HG02840 (cell line): ENCODE measurements around the gene AMZ1.

Source experiments
- ATAC-seq: cut with Tn5 transposase; IDR thresholded peaks from one replicate; pipeline ENCODE4 v1.9.1; 2021; ENCODE audit warnings: mild to moderate bottlenecking, moderate library complexity, moderate number of reproducible peaks; ENCODE audit not compliant: unreplicated experiment, low FRiP score

Gene AMZ1

DNA sequence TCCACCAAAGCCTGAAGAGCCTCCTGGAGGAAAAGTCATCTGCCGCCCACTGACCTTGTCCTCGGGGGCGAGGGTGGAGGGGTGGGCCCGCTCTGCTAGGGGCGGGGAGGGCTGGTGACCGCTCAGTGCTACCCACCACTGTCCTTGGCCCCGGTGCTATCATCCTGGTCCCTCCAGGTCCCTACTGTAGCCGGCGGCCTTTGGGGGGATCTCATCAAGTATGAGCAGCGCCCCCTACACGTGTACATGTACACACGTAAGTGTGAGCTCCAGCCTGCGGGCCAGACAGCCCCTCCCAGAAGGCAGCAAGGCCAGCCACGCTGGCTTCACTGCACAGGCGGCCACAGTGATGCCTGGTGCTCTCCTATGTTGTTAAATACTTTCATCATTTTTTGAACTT, 36.7 kb upstream of the AMZ1 start:
- no peak for ATAC-seq

DNA sequence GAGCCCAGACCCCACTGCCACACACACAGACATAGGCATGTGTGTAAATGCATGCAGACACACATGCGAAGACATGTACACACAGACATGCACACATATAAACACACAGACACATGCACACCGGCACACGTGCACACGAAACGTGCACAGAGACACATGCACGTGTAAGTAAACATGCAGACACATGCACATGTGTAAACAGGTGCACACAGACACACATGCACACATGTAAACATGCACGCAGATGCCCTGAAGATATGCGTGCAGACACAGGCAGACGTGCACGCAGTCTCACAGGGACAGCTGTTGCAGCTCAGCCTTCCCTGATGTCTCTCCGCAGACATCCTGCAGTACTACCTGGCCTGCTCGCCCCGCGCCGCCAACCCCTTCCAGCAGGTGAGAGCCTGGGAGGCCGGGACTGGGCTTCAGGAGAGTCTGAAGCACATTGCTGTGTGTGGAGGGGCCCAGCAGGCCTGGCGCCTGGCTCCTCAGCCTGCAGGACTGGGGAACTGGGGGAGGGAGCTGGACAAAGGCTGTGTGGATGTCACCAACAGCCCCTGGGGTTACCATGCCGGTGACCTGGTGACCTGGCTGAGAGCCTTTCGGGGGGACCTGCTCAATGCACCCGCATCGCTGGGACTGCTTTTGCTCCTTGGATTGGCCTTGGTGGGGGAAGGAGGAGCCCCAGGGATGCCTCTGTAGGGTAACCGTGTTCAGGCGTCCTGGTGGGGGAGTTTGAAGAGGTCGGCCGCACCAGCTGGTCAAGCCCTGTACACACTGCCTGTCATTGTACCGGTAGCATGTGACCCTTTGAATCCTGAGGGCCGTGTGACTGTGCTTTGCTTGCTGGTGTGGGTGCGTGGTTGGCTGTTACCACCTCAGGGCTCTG, 35.9 kb upstream of the AMZ1 start:
- no peak for ATAC-seq

DNA sequence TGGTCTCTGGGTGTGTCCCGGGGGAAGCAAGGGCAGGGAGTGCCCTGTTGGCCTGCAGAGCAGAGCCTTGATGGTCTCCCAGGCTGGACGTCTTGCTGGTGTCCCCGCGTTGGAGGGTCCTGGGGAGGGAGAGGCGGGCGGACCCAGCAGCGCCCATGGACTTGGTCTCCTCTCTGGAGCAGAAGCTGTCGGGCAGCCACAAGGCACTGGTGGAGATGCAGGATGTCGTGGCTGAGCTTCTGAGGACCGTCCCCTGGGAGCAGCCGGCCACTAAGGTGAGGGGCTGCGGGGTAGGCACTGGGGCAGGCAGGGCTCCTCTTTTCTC, 35.3 kb upstream of the AMZ1 start:
- no peak for ATAC-seq

DNA sequence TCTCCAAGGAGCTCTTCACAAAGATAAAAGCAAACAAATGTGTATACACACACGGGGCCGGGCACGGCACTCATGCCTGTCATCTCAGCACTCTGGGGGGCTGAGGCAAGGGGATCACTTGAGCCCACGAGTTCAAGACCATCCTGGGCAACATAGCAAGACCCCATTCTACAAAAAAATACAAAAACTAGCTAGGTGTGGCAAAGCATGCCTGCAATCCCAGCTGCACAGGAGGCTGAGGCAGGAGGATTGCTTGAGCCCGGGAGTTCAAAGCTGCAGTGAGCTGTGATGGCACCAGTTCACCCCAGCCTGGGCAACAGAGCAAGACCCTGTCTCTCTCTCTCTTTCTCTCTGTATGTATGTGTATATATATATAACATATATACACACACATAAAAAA, 33.9 kb upstream of the AMZ1 start:
- no peak for ATAC-seq

DNA sequence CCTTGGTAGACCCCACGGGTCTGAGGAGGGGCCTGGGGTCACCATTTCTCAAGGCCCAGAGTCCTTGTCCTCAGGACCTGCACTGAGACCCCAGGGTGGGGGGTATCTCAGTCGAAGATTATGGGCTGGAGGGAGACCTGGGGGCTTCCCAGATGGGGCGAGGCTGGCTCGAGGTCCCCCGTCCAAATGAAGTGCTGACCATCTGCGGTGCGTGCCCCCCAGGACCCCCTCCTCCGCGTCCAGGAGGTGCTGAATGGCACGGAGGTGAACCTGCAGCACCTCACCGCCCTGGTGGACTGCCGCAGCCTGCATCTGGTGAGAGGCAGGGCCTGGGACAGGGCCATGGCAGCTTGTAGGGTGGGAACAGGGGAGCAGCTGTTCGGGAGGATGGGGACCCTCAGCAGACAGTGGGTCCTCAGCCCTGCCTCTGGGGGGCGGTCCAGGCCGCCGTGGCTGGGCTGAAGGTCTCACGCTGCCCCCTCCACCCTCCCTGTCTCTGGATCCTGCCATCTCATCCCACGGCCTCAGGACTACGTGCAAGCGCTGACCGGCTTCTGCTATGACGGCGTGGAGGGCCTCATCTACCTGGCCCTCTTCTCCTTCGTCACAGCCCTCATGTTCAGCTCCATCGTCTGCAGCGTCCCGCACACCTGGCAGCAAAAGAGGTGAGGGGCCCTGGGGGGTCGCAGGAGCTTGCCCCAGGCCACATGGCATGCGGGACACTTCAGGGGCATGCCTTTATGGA, 32.0 kb upstream of the AMZ1 start:
- ATAC-seq = no peak

DNA sequence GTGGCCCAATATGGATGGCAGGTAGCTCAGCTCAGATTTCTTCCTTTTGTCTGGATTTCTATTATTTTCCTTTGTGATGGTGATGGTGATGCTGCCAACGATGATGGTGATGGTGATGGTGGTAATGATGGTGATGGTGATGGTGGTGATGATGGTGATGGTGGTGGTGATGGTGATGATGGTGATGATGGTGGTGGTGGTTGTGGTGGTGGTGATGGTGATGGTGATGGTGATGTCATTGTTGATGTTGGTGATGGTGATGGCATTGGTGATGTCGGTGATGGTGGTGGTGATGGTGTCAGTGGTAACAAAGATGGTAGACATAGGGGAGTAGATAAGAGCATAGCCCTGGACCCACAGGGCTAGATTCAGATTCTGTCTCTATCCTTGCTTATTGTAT, 30.8 kb upstream of the AMZ1 start:
- no peak for ATAC-seq

DNA sequence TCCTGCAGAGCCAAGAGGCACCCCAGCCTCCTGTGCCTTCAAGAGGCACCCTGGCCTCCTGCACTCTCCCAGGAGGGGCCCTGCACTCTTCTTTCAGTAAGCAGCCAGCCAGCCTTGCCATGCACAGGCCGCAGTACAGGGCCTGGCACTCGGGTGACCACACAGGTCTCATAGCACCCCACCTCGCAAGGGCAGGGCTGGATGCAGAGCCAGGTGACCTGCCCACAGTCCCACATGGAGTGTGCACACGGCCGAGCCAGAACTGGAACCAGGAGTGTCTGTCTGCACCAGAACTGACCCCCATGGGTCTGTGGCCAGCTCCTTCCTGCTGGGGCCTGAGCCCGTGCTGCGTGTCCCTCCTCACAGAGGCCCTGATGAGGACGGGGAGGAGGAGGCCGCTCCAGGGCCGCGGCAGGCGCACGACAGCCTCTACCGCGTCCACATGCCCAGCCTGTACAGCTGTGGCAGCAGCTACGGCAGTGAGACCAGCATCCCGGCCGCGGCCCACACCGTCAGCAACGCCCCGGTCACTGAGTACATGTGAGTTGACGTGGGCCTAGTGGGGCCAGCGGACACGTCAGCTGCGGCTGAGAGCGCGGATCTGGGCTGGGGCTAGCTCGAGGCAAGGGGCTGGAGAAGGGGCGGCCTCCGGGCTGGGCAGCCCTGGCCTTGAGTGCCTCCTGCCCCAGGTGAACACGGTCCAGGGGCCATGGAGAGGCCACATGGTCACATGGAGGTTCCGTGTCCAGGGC, 29.9 kb upstream of the AMZ1 start:
- no peak for ATAC-seq

DNA sequence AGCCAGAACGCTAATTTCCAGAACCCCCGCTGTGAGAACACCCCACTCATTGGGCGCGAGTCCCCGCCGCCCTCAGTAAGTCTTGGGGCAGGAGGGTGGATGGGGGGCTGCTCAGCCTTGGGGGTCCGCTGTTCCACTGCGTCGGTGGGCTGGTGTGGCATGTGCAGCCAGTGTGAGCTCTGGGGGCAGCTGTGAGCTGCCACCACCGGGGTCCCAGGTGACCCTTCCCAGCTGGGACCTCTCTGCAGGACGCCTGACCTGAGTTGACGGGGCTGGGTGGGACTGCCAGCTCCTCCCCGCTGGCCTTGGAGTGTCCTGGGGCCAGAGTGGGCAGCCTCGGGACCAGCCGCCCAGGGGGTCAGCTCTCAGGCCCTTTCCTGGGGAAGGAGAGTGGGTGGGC, 29.1 kb upstream of the AMZ1 start:
- no peak for ATAC-seq

DNA sequence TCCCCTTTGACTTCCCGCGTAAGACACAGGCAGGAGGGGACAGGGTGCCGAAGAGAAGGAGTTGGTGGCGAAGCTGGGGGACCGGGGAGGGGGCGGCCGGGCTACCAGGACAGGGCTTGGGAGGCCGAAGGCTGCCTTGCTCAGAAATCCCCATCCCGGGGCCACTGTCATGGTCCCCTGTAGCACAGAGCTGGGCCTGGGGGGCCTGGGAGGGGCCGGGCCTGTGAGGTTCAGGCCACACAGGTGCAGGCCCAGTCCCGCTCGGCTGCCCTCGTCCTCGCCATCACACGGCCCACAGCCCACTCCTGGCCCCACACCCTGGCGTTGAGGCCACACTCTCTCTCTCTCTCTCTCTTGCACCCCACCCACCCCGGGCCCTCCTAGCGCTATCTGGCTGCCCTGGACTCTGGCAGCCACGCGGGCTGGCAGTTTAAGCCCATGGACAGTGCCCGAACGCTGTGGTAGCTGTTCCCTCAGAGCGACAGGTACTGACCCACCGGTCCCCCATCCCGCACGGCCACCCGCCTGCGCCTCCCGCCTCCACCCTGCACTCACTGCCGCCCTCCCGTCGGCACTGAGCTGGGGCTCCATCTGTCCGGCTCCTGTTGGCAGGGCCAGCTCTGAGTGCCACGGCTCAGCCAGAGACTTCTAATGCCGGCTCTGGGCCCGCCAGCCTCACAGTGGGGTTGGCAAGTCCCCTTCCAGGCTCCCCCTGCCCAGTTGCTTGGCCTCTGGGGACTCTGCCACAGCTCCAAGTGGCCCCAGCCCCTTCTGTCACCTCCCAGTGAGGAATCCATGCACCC, 28.2 kb upstream of the AMZ1 start:
- ATAC-seq = no peak

DNA sequence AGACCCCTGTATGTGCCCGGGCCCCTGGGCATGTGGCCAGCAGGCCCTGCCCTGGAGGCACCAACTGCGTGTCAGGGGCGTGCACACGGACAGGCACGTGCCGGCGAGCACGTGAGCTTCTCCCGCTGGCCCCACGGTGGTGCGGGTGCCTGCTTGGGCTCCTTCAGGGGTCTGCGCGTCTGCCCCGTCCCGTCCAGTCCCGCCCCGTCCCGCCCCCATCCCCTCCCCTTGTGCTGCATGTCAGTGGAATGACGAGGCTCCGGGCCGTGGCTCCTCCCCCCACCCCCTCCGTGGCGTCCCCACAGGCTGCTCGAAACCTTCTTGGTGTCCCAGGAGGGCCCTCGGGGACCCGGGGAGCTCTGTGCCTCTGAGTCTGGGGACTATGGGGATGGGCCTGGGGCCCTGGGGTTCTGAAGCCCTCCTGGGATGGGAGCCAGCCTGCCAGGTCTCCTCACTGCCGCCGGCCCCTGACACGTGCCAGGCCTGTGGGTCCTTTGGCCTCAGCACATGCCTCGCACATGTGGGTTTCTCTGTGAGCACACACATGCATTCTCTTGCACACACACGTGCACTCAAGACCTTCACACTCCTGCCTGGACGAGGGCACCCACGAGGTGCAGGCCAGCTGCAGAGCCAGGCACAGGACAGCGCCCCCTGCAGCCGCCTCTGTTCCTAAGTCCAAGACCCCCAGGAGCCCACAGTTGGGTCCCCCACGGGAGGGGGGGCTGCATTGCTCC, 27.5 kb upstream of the AMZ1 start:
- ATAC-seq = no peak

DNA sequence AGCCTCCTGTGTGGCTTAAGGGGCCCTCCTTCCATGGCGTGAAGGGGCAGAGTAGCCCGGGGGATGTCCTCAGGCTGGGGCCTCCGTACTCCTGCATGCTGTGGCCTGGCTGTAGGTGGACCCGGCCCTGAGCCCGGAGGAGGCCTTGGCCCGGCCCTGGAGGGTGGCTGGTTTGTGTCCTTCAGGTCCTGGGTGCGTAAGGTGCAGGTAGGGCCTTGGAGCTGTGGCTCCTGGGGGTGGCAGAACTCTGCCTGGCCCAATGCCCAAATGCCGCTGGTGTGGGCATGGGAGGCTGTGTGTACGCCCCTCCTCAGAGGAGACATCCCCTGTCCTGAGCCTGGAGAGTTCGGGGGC, 26.9 kb upstream of the AMZ1 start:
- ATAC-seq = no peak

DNA sequence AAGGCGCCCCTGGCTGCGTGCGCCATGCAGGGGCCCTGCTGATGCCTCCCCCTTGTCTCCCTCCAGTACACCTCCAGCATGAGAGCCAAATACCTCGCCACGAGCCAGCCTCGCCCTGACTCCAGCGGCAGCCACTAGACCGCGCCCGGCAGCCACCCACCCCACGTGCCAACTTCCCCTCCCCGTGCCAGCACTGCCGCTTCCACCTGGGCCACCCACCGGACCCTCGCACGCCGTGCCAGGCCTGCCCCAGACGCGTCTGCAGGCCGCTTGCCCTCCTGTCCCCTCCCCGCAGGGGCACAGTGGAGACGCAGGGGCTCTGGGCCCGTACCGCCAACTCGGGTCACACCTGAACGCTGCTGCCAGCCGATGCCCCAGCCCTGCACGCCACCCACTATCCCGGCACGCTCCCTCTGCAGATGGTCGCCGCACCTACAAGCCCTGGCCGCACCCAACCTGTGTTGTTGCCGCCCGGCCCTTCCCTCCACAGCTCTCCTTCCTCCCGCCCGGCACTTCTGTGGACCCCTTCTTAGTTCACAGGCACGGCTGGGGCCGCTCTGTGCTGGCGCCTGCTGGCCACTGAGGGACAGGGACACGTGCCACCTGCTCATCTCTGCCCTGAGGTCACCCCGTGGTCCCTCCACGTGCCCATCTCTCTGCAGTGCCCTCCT, 26.3 kb upstream of the AMZ1 start:
- ATAC-seq = no peak

DNA sequence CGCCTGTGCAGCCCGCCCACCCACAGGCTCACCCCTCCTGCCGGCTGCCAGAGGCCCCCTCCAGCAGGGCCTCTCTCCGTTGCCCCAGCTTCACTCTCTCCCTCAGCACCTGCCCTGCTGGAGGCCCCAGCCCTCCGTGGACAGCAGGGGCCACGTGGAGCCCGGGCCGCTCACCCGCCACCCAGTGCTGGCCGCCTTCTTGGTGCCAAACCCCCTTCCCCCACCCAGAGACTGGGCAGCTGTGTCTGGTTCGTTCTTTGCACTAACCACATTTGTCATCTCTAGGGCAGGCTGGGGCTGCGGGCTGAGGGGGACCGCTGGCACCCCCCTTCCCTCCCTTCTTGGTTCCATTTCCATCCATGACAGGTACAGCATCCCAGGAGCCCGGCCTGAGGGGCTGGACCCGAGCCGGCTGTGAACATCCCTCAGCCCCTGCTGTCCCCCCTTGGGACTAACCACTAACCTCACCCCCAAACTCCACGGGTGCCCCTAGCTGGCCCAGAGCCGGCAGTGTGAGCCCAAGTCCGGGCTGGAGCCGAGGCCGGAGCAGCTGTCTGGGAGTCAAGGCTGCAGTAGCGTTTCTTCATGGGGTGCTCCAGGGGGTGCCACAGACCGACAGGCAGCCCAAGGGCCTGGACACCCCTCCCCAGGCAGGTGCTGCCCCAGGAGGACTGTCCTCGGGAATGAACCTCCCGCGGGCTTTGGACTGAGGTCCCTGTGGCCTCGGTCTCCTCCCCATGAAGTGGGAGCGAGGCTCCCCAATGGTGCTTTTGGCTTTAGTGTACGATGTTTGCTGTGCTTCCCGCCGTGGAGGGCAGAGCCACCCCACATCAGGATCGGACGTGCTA, 25.5 kb upstream of the AMZ1 start:
- no peak for ATAC-seq

DNA sequence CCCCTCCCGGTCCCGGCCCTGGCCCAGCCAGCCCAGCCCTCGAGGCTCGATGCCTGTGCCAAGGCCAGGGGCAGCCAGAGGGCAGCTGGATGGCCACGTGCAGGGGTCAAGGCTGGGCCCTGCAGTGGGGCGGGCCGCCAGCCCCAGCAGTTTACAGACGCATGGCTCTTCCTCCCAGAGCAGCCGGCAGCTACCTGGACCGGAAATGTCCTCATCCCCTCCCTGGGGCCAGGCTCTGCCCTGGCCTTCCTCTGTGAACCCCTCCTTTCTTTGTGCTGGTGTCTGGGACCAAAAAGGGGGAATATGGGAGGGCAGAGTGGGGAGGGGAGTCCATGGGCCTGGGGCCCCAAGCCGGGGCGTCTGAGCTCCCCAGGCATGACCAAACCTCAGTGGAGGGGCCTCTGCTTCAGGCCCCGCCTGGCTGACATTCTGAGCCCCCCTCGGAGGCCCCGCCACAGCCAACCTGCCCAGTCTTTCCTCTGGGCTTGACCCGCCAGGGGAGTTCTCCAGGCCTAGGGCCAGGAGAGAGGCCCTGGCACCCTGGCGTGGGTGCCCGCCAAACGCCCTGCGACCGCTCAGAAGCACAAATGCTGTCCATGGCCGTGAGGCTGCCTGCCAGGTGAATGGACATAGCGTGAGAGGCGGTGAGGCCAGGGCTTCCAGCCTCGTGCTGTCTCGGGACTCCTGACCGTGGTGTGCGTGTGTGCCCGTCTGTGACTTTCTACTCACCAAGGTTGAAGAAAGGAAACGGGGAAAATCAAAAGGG, 24.7 kb upstream of the AMZ1 start:
- no peak for ATAC-seq

DNA sequence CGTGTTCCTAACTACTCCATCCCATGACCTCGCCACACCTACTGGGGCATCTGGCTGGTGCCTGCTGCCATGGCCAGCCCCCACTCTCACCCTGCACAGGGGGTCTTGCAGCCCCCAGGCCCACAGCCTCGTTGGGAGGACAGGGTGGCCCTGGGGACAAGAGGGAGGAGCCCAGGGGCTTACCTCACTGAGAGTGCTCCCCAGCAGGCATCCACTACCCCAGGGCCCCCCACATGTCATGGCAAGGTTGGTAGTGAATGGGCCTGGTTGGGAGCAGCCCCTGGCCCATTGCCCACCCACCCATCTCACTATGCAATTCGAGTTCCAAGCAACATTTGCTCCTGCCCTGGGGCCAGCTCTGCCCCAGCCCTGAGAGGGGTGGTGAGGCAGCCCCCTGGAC, 24.0 kb upstream of the AMZ1 start:
- ATAC-seq = no peak

DNA sequence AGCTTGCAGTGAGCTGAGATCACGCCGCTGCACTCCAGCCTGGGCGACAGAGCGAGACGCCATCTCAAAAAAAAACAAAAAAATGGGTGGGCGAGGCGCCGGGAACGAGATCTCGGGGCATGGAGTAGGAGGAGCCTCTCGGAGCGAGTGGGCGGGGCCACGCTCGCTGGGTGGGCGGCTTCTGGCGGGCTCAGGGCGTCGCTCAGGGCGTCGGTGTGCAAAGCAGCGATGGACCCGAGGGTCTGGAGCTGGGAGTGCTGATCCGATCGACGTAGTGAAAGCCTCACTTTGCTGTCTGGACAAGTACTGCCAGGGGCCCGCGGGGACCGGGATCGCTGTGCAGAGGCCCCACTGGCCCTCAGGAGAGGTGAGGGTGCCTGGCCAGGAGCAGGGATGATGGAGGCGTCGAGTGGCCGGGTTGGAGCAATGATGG, 22.6 kb upstream of the AMZ1 start:
- no peak for ATAC-seq

DNA sequence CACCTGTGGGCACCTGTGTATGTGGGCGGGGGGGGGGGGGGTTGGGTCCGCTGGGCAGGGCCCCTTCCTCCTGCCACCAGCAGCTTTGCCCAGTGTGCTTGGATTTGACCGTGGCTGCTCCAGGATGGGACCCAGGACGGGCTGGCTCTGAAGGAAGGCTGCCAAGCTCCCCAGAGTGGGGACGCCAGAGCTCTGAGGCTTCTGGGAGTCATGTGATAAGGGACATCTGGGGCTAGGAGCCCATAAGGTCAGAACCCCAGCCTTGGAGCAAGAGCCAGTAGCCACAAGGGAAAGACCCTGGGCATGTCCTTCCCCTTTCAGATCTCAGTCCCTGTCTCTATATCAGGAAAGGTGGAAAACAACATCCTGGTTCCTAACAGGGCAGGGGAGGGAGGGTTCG, 21.8 kb upstream of the AMZ1 start:
- ATAC-seq = no peak
